ENCODE results near the gene CXCL16.

The CXCL16 gene, protein sequence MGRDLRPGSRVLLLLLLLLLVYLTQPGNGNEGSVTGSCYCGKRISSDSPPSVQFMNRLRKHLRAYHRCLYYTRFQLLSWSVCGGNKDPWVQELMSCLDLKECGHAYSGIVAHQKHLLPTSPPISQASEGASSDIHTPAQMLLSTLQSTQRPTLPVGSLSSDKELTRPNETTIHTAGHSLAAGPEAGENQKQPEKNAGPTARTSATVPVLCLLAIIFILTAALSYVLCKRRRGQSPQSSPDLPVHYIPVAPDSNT

GRCh38 chr17:4739122-4740024 is at the start of gene CXCL16, which contains the start of gene ZMYND15:
TSS of gene CXCL16 (minus strand) at chr17:4739928. CDS start at chr17:4739339, 589 bp downstream.
TSS of gene ZMYND15 (plus strand) at chr17:4739833. CDS start at chr17:4740549, 716 bp downstream.
- DNase-seq (ENCODE audit: low read depth in 3 of 3) = peak in 1 of 3 donors; percentile 22

DNA sequence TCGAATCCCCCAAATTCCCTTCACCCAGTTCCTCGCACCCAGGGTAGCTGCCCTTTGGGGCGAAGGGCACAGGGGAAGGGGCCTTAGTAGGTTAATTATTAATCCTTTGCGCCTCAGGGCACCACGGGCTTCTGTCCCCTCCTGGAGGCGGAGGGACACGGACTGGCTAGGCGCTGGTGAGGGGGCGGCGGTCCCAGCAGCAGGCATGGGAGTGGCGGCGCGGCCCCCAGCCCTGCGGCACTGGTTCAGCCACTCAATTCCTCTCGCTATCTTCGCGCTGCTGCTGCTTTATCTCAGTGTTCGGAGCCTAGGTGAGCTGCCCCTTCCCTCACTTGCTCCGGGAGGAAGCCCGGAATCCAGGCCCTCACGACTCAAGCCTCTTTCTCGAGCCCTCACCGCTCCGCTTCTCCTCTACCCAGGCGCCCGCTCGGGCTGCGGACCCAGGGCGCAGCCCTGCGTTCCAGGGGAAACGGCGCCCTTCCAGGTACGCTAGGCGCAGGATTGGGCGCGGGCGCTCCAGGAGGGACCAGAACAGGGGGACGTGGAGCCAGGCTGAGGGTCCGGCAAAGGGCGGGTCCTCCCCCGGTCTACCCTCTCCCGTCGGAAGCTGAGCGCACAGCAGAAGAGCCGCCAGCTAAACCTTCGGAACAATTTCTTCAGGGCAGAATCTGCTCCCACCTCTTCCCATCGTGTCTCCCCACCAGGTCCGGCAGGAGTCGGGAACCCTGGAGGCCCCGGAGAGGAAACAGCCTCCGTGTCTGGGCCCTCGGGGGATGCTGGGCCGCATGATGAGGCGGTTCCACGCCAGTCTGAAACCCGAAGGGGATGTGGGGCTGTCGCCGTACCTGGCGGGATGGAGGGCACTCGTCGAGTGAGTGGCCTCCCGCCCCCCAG is 49.3 kb upstream of the CXCL16 start, which contains the start of gene GLTPD2:
GLTPD2 (plus strand) TSS at position 158 of the 894 bp plus-strand sequence; CDS start at position 206, 48 bp downstream.
- DNase-seq (ENCODE audit: low read depth in 3 of 3) = no peak

GRCh38 chr17:4788159-4788806 is 48.6 kb upstream of the CXCL16 start:
- no peak for DNase-seq (ENCODE audit: low read depth in 3 of 3)

- no peak for DNase-seq (ENCODE audit: low read depth in 3 of 3)
Measured at GRCh38 chr17:4786516-4786915, 46.8 kb upstream of the CXCL16 start.

DNA sequence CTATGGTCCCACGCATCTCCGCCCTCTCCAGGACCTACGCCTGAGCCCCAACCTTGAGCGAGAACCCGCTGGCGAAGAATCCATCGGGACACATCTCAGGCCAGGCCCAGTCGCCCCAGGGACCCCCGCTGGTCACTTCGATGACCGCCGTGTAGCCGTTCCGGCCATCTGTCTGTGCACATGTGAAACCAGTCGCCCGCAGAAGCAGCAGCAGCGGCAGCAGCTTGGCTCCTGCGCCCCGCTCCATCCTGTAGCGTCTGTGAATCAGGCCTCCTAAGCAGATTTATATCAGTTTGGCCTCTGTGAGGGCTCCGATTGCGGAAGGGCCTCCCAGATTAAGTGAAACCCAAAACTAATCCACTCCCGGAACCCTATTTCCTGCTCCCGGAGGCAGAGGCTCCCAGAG is 46.4 kb upstream of the CXCL16 start, which contains the start of gene VMO1:
VMO1 (minus strand) TSS at position 259 of the 406 bp plus-strand sequence; CDS start at position 247, 12 bp downstream.
- no peak for DNase-seq (ENCODE audit: low read depth in 3 of 3)

DNA sequence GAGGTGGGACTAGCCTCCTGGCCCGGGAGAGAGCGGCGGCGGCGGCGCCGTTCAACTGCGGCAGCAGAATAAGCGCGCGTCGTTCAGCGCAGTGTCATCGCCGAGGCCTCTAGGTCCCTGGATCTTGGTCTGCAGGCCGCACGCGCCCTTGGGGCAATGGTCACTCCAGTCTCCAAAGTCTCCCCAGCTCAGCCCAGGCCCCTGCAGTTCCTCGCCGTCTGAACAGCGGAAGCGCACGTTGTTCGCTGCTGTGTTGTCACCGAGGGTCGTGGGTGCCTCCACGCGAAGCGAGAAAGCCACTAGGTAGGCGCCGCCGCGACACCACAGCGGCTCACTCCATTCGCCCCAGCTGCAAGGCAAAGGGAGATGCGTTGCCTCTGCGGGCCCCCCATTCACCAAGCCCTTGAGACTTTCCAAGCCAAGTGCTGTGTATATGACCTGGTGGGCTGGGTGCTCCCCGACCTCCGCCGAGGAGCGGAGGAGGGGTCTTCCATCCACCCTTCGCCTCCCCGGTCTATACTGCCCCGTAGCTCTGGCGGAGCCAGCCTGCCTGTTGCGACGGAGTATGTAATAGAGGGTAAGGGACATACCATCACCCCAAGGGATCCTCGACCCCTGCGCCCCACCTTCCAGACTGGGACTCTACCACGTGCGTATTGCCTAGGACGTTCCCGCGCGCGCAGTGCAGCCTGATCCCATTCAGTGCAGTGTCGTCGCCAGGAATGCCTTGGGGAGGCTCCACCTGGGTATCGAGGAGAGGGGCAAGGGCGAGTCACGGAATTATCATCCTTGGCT is 45.8 kb upstream of the CXCL16 start:
- DNase-seq (ENCODE audit: low read depth in 3 of 3) = no peak

GRCh38 chr17:4782652-4783051 is 42.9 kb upstream of the CXCL16 start:
- no peak for DNase-seq (ENCODE audit: low read depth in 3 of 3)

DNA sequence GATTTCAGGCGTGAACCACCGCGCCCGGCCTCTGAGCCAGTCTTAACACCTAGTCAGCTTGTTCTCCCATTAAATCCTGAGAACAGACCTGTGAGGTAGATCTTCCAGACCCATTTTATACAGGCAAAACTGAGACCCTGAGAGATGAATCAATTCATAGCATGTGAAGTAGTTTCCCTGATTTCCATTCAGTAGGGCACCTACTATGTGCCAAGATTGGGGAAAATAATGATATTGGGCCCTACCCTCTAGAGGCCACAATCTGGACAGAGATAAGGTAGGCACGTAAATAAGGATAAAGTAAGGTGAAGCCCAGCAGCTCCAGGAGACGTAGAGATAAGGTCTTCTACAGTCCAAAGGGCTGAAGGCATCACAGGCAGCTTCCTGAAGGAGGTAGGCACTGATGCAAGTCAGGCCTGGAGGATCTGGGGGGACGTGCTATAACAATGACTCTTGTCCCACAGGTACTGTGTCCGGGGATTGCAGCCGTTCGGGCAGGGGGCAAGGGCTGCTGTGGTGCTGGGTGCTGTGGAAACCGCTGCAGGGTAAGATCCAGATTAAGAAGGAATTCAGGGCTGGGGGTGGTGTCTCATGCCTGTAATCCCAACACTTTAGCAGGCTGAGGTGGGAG is 40.7 kb upstream of the CXCL16 start:
- DNase-seq (ENCODE audit: low read depth in 3 of 3) = no peak

DNA sequence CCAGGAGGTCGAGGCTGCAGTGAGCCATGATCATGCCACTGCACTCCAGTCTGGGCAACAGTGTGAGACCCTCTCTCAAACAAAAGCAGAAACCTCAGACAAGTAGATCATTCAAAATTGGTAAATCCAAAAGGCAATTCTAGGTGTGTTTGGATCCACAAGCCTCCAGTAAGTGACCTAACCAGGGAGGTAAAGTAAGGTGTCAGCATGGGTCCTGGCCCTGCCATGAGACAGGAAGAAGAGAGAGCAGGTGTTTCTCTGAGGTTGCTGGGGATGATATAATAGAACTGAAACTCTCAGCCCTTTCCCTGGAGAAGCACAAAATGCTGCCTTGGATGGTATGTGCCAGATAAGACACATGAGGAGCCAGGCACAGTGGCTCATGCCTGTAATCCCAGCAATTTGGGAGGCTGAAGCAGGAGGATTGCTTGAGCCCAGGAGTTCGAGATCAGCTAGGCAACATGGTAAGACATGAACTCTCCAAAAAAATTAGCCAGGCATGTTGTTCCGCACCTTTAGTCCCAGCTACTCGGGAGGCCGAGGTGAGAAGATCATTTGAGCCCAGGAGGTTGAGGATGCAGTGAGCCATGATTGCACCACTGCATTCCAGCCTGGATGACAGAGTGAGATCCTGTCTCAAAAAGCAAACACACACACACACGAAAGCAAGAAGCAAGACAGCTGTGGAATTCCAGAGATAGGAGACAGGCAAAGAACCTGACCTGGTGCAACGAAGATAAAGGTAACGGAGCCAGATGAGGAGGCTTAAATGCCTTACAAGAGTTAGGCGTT is 38.4 kb upstream of the CXCL16 start:
- no peak for DNase-seq (ENCODE audit: low read depth in 3 of 3)

GRCh38 chr17:4772235-4772613 is 32.5 kb upstream of the CXCL16 start:
- no peak for DNase-seq (ENCODE audit: low read depth in 3 of 3)

GRCh38 chr17:4771519-4772234 is 31.9 kb upstream of the CXCL16 start, which contains the start of gene TM4SF5:
TSS of gene TM4SF5 (plus strand) at chr17:4771886. CDS start at chr17:4771923, 37 bp downstream.
- DNase-seq (ENCODE audit: low read depth in 3 of 3) = no peak

- DNase-seq (ENCODE audit: low read depth in 3 of 3) = no peak
Measured at GRCh38 chr17:4769628-4770027, 29.9 kb upstream of the CXCL16 start.

GRCh38 chr17:4768298-4768697 is 28.6 kb upstream of the CXCL16 start:
- no peak for DNase-seq (ENCODE audit: low read depth in 3 of 3)

DNA sequence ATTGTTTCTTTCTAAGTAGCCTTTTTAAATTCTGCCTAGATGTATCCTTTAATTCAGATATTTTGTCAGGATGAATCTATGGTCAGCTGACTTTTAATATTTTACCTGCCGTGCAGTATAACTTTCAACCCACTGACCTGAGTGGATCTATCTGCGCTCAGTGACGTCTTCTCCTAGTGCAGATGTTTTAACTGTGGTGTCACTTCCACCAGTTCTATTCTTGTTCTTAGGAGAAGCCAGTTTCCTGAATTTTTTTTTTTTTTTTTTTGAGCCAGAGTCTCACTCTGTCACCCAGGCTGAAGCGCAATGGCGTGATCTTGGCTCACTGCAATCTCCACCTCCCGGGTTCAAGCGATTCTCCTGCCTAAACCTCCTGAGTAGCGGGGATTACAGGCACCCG is 27.0 kb upstream of the CXCL16 start:
- no peak for DNase-seq (ENCODE audit: low read depth in 3 of 3)

DNA sequence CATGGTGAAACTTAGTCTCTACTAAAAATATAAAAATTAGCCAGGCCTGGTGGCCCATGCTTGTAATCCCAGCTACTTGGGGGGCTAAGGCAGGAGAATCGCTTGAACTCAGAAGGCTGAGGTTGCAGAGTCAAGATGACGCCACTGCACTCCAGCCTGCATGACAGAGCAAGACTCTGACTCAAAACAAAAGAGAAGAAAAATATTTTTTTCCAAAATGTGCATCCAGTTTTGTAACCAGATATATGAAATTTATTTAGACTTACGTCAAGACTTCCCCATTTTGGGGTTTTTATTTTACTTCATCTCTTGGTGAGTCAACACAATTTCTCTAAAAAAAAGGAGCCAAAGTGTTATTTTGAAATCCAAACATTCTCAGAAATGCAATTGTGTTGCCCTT is 26.5 kb upstream of the CXCL16 start:
- DNase-seq (ENCODE audit: low read depth in 3 of 3) = no peak

DNA sequence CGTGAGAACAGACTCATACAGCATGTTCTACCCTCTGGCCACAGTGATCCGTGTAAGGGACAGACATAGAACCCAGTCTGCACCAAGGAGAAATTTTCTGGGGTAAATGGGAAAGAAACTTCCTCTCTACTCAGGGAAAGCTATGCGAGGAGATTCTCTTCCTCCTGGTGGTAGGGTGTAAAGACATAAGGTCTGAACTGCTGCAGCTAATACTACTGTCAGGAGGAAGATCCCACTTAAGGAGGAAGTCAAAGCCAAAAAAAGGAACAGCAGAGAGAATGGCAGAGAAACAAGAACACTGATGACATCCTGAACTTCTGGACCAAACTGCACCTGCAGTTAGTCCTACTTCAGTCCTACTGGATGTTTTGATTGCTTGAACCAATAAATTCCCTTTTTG is 24.9 kb upstream of the CXCL16 start:
- DNase-seq (ENCODE audit: low read depth in 3 of 3) = no peak

GRCh38 chr17:4759776-4760236 is 20.1 kb upstream of the CXCL16 start:
- DNase-seq (ENCODE audit: low read depth in 3 of 3) = no peak

DNA sequence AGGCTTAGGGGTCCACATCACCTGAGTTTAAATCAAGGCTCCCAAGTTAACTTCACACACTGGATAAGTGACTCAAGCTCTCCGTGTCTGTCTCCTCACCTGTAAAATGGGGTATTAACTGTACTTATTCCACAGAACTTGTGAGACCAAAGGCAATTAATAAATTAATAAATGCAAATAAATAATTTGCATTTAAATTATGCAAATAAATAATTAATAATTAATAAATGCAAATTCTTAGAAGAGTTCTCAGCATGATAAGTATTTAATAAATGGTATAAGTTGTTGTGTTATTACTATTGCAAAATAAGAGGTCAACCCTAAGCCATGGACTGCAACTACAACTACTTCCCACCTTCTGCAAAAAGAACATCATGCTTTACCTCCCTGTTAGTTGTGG is 13.7 kb upstream of the CXCL16 start:
- DNase-seq (ENCODE audit: low read depth in 3 of 3) = no peak
